Hepatocyte (in vitro differentiated cells): ENCODE data around the gene TMEFF2.

Experiments
- EZH2 ChIP-seq: fragments of 200-600 bp; sonication (generic); IDR thresholded peaks from 2 replicates; pipeline ENCODE4 v1.6.1; 2016; ENCODE audit warnings: antibody characterized with exemption, mild to moderate bottlenecking, borderline replicate concordance
- TF ChIP-seq, protein P1 (sequence below): fragments of 200-600 bp; sonication (generic); IDR thresholded peaks from 2 replicates; pipeline ENCODE4 v1.5.1; 2016; ENCODE audit warnings: antibody characterized with exemption, mild to moderate bottlenecking; ENCODE audit not compliant: poor library complexity

DNA sequence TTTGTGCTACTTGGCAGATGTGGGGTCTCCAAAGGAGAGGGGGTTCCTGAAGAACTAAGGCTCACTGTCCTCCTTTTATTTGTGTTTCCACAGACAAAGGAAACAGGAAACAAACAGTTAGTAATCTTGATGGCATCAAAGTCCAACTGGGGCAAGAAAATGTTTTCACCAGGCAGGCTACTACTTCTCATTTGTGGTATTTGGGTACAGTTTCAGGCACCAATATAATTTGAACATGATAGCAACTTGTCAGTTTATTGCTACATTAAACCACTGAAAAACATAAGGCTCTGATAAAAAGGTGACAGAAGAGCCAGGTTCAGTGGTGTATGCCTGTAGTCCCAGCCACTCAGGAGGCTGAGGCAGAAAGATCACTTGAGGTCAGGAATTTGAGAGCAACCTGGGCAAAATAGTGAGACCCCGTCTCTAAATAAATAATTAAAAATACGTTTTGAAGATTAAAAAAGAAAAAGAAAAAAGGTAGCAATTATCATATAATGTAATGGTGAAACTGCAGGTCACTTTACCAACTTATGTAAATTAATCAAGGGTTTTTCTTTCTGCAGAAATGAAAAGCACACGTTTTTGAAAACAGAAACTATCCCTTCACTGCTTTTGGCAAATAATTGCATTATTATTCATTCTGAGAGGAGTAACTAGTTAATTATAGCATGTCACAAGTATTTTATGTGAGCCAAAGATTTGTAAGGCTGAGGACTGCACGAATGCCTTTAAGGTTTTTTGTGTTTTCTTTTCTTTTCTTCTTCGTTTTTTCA, 190.4 kb downstream of the TMEFF2 start:
- TF ChIP-seq, protein P1, sequence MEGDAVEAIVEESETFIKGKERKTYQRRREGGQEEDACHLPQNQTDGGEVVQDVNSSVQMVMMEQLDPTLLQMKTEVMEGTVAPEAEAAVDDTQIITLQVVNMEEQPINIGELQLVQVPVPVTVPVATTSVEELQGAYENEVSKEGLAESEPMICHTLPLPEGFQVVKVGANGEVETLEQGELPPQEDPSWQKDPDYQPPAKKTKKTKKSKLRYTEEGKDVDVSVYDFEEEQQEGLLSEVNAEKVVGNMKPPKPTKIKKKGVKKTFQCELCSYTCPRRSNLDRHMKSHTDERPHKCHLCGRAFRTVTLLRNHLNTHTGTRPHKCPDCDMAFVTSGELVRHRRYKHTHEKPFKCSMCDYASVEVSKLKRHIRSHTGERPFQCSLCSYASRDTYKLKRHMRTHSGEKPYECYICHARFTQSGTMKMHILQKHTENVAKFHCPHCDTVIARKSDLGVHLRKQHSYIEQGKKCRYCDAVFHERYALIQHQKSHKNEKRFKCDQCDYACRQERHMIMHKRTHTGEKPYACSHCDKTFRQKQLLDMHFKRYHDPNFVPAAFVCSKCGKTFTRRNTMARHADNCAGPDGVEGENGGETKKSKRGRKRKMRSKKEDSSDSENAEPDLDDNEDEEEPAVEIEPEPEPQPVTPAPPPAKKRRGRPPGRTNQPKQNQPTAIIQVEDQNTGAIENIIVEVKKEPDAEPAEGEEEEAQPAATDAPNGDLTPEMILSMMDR: no peak
- no peak for TF ChIP-seq EZH2
